HG03520 (cell line): ENCODE measurements around the gene CCDC92.

Source experiments
- ATAC-seq: cut with Tn5 transposase; IDR thresholded peaks from one replicate; pipeline ENCODE4 v1.9.1; 2021; ENCODE audit warnings: mild to moderate bottlenecking, moderate library complexity; ENCODE audit not compliant: unreplicated experiment

CCDC92 gene

GRCh38 chr12:123892853-123893252 is 79.8 kb downstream of the CCDC92 start:
- no peak for ATAC-seq

- ATAC-seq, result no peak
These were observed 80.5 kb downstream of the CCDC92 start for GRCh38 chr12:123892180-123892559.

GRCh38 chr12:123891516-123892179 is 81.0 kb downstream of the CCDC92 start:
- no peak for ATAC-seq

- ATAC-seq, result no peak
These were observed 81.6 kb downstream of the CCDC92 start for GRCh38 chr12:123891011-123891410.

- no peak for ATAC-seq
These were observed 82.1 kb downstream of the CCDC92 start for GRCh38 chr12:123890536-123890902.

- no peak for ATAC-seq
These were observed 82.6 kb downstream of the CCDC92 start for GRCh38 chr12:123889848-123890535.

GRCh38 chr12:123888989-123889388 is 83.6 kb downstream of the CCDC92 start:
- no peak for ATAC-seq

- no peak for ATAC-seq
These were observed 85.6 kb downstream of the CCDC92 start for GRCh38 chr12:123886931-123887582.

GRCh38 chr12:123886258-123886657 is 86.4 kb downstream of the CCDC92 start:
- ATAC-seq, result no peak
